Measurements from ENCODE around the gene FCHO2. TPM values are rescaled to one million over a fixed set of nuclear protein-coding genes. Genes with fewer than 3 reads are reported as not detected.

Gene FCHO2
- total and polyA plus RNA-seq, 4 donors: 20.7 to 60.9 (median 38.6) TPM

DNA sequence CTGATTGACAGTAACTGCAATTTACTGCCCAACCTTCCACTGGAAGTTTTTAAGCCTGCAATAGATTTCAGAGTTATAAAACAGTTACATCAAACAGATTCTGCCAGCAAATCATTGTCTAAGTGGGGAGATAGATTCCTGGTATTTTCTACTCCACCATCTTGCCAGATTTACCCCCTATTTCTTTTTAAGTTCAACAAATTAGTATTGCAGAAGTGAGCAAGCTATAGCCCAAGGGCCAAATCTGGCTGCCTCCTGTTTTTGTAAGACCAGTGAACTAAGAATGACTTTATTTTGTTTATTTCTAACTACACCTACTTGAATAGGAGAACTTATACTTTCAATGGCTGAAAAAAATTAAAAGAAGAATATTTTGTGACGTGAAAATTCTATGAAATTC, 155.7 kb downstream of the FCHO2 start:
- peaks cover 0 to 2% (median 0%) of the 10 kb centered on the region in 4 donors for H3K9me3 ChIP-seq (ENCODE audit: control insufficient read depth in 4 of 4, insufficient read depth in 3 of 4, low read length in 3 of 4)
- no peak overlapping the region for H3K27ac ChIP-seq (ENCODE audit: low read depth in 1 of 2, low read length in 1 of 2)
- no peaks in the 10 kb centered on the region for H3K36me3 ChIP-seq (ENCODE audit: control insufficient read depth in 4 of 4, insufficient read depth in 4 of 4, low read length in 4 of 4)
- no peak overlapping the region for H3K4me3 ChIP-seq
- DNase-seq (no peak), ATAC-seq (ENCODE audit: insufficient read depth, low FRiP score) (no peak)
- TF ChIP-seq CTCF (IDR thresholded peaks at IDR 0.05; ENCODE audit: control extremely low read depth, extremely low read depth): no peak
- 88 to 91% methylated on average over 1 of the region's 1 CpG for WGBS, 2 donors
- H3K4me1 ChIP-seq (ENCODE audit: control insufficient read depth in 5 of 5, insufficient read depth in 5 of 5, low read length in 5 of 5): no peaks in the 10 kb centered on the region
- H3K27me3 ChIP-seq (ENCODE audit: control insufficient read depth in 3 of 3, insufficient read depth in 3 of 3, low read length in 2 of 3): peaks cover 0 to 4% (median 0%) of the 10 kb centered on the region in 3 donors
- no peak overlapping the region for H3K9ac ChIP-seq (ENCODE audit: insufficient read depth in 1 of 2, low read length in 2 of 2)

DNA sequence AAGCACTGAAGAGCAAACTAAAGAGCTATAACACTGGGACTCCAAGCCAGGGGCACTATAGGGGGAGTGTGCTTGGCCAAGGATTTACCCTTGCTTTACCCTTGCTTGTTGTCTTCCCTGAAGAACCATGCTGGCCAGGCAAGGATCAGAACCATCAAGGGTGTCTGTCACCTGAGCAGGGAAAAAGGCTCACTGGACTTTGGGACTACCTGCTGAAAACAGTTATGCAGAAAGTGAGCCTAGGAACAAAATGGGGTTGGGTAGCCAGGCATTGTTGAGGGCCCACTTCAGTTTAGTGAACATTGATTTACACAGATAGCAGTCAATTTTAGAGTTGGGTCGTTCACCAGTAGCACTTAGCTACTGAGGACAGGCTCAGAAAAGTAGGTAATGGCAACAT, 156.5 kb downstream of the FCHO2 start:
- H3K4me1 ChIP-seq (ENCODE audit: control insufficient read depth in 5 of 5, insufficient read depth in 5 of 5, low read length in 5 of 5): no peaks in the 10 kb centered on the region
- ATAC-seq (ENCODE audit: insufficient read depth, low FRiP score) (no peak), DNase-seq (no peak)
- H3K4me3 ChIP-seq: no peak overlapping the region
- H3K27me3 ChIP-seq (ENCODE audit: control insufficient read depth in 3 of 3, insufficient read depth in 3 of 3, low read length in 2 of 3): peaks cover 0 to 10% (median 0%) of the 10 kb centered on the region in 3 donors
- 54 to 82% methylated on average over 1 of the region's 1 CpG for WGBS, 2 donors
- no peaks in the 10 kb centered on the region for H3K36me3 ChIP-seq (ENCODE audit: control insufficient read depth in 4 of 4, insufficient read depth in 4 of 4, low read length in 4 of 4)
- no peak overlapping the region for H3K27ac ChIP-seq (ENCODE audit: low read depth in 1 of 2, low read length in 1 of 2)
- no peak for TF ChIP-seq CTCF (IDR thresholded peaks at IDR 0.05; ENCODE audit: control extremely low read depth, extremely low read depth)
- peaks cover 0 to 3% (median 0%) of the 10 kb centered on the region in 4 donors for H3K9me3 ChIP-seq (ENCODE audit: control insufficient read depth in 4 of 4, insufficient read depth in 3 of 4, low read length in 3 of 4)
- H3K9ac ChIP-seq (ENCODE audit: insufficient read depth in 1 of 2, low read length in 2 of 2): no peak overlapping the region

DNA sequence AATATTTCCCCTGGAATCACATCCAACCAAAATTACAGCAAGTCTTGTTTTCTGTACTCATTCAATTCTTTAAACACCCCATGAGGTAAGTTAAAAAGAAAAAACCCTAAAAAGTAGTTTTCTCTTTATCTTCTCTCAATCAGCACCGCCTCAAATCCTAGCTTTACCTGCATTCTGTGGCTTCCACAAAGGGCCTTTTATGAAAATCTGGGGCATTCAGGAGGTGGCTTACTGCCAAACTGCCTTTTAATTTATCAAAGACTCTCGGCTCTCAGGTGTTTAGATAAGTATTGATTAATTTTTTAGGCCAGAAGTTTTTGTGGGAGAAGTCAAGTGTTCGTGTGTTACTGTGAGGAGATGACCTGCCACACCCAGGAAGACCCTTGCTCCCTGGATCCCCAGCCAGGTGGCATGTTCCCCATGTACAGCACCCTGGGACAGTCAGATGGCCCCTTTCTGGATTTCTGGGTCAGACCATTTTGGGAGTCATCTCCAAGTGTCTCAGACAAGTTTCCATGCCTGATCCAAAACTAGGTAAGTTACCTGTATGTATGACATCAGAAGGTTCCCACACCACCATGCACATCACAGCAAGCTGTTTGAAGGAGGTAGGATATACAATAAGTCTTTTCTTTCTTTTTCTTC, 158.3 kb downstream of the FCHO2 start:
- H3K27ac ChIP-seq (ENCODE audit: low read depth in 1 of 2, low read length in 1 of 2): no peak overlapping the region
- no peak for TF ChIP-seq CTCF (IDR thresholded peaks at IDR 0.05; ENCODE audit: control extremely low read depth, extremely low read depth)
- H3K9ac ChIP-seq (ENCODE audit: insufficient read depth in 1 of 2, low read length in 2 of 2): no peak overlapping the region
- WGBS, 2 donors: 69 to 79% methylated on average over 3 of the region's 3 CpGs
- H3K4me3 ChIP-seq: no peak overlapping the region
- no peaks in the 10 kb centered on the region for H3K4me1 ChIP-seq (ENCODE audit: control insufficient read depth in 5 of 5, insufficient read depth in 5 of 5, low read length in 5 of 5)
- no peaks in the 10 kb centered on the region for H3K36me3 ChIP-seq (ENCODE audit: control insufficient read depth in 4 of 4, insufficient read depth in 4 of 4, low read length in 4 of 4)
- H3K27me3 ChIP-seq (ENCODE audit: control insufficient read depth in 3 of 3, insufficient read depth in 3 of 3, low read length in 2 of 3): peaks cover 0 to 8% (median 0%) of the 10 kb centered on the region in 3 donors
- DNase-seq (peak in 1 of 3 donors; percentile 38), ATAC-seq (ENCODE audit: insufficient read depth, low FRiP score) (no peak)
- peaks cover 0 to 8% (median 0%) of the 10 kb centered on the region in 4 donors for H3K9me3 ChIP-seq (ENCODE audit: control insufficient read depth in 4 of 4, insufficient read depth in 3 of 4, low read length in 3 of 4)
